IMR-90 (cell line): Measurements from ENCODE around the gene NOG. TPM values are rescaled to one million over a fixed set of nuclear protein-coding genes. Genes with fewer than 3 reads are reported as not detected.

ENCODE experiments used
- ATAC-seq: fragments of 200-7000 bp; cut with Tn5 transposase; 2 replicates; pipeline ENCODE4 v1.9.1; 2020; ENCODE audit warnings: low read depth, mild to moderate bottlenecking, moderate library complexity
- BruUV-seq: library from RNA; stranded (reverse); fragments of 400-500 nt; replicated peaks from 2 replicates; lab custom pipeline; 2021; lab: Mats Ljungman, UMichigan
- CTCF ChIA-PET: fragments of 300-600 bp; formaldehyde crosslinking; extraction: SDS; loops from one replicate; lab custom pipeline; 2021; ENCODE audit warnings: antibody characterized with exemption; lab: Yijun Ruan, JAX
- POLR2A ChIA-PET: fragments of 300-600 bp; sonication (Branson Sonifier 250); formaldehyde crosslinking; loops from one replicate; lab custom pipeline; 2022; ENCODE audit warnings: antibody characterized with exemption; ENCODE audit not compliant: unreplicated experiment; lab: Charles Lee
- DNase-seq: peaks from one replicate; pipeline ENCODE4 v3.0.0; 2013
- H2AFZ ChIP-seq: replicated peaks from 2 replicates; pipeline ENCODE3; 2013; ENCODE audit warnings: low read length, mild to moderate bottlenecking; ENCODE audit not compliant: poor library complexity
- H2AK5ac ChIP-seq: 2 replicates; pipeline ENCODE4 v1.6.1; 2013; ENCODE audit warnings: low read depth, low read length, inconsistent platforms
- H2AK9ac ChIP-seq: replicated peaks from 2 replicates; pipeline ENCODE3; 2013; ENCODE audit warnings: mild to moderate bottlenecking, low read depth, low read length, moderate library complexity; ENCODE audit not compliant: poor library complexity
- H2BK120ac ChIP-seq: 2 replicates; pipeline ENCODE4 v1.6.1; 2013; ENCODE audit warnings: low read depth, low read length, inconsistent platforms
- H2BK15ac ChIP-seq: 3 replicates; pipeline ENCODE4 v1.6.1; 2013; ENCODE audit warnings: low read depth, low read length, inconsistent platforms
- H2BK20ac ChIP-seq: 2 replicates; pipeline ENCODE4 v1.6.1; 2013; ENCODE audit warnings: low read depth, mild to moderate bottlenecking, inconsistent platforms, low read length, moderate library complexity
- H2BK5ac ChIP-seq: 2 replicates; pipeline ENCODE4 v1.6.1; 2013; ENCODE audit warnings: mild to moderate bottlenecking, low read depth, low read length, inconsistent platforms; ENCODE audit not compliant: poor library complexity, severe bottlenecking
- H3K14ac ChIP-seq: replicated peaks from 2 replicates; pipeline ENCODE4 v1.6.1; 2013; ENCODE audit warnings: low read depth, low read length, inconsistent platforms
- H3K18ac ChIP-seq: 2 replicates; pipeline ENCODE4 v1.6.1; 2013; ENCODE audit warnings: low read depth, low read length, control low read depth
- H3K23ac ChIP-seq: 2 replicates; pipeline ENCODE4 v1.6.1; 2013; ENCODE audit warnings: low read depth, low read length, inconsistent platforms
- H3K27ac ChIP-seq: 2 replicates; pipeline ENCODE4 v1.5.1; 2013; ENCODE audit warnings: mild to moderate bottlenecking, control low read depth, low read length; ENCODE audit not compliant: insufficient read depth
- H3K27me3 ChIP-seq: 2 replicates; pipeline ENCODE4 v1.6.1; 2013; ENCODE audit warnings: low read length; ENCODE audit not compliant: control insufficient read depth, insufficient read depth
- H3K36me3 ChIP-seq: 2 replicates; pipeline ENCODE4 v1.6.1; 2013; ENCODE audit warnings: low read length, mixed read lengths; ENCODE audit not compliant: control insufficient read depth, insufficient read depth
- H3K4ac ChIP-seq: 2 replicates; pipeline ENCODE4 v1.6.1; 2013; ENCODE audit warnings: low read depth, low read length, inconsistent platforms
- H3K4me1 ChIP-seq: 2 replicates; pipeline ENCODE4 v1.6.1; 2013; ENCODE audit warnings: low read length, mixed read lengths; ENCODE audit not compliant: control insufficient read depth, insufficient read depth
- H3K4me2 ChIP-seq: 2 replicates; pipeline ENCODE4 v1.6.1; 2013; ENCODE audit warnings: low read depth, mild to moderate bottlenecking, control low read depth, low read length, moderate library complexity
- H3K4me3 ChIP-seq: 2 replicates; pipeline ENCODE4 v1.5.1; 2013; ENCODE audit warnings: low read depth, mild to moderate bottlenecking, control low read depth, low read length, moderate library complexity; ENCODE audit not compliant: insufficient read depth
- H3K56ac ChIP-seq: 2 replicates; pipeline ENCODE4 v1.6.1; 2013; ENCODE audit warnings: low read length, inconsistent platforms; ENCODE audit not compliant: insufficient read depth; ENCODE audit errors: extremely low read depth
- H3K79me1 ChIP-seq, 2 experiments: 2 replicates each; pipeline ENCODE4 v1.6.1; 2013; ENCODE audit warnings: low read length in 2 of 2, inconsistent platforms in 1 of 2, low read depth in 1 of 2
- H3K9ac ChIP-seq: 2 replicates; pipeline ENCODE4 v1.6.1; 2013; ENCODE audit warnings: low read depth, low read length, control low read depth
- H3K9me1 ChIP-seq: 2 replicates; pipeline ENCODE4 v1.6.1; 2013; ENCODE audit warnings: low read length, inconsistent platforms; ENCODE audit not compliant: insufficient read depth
- H3K9me3 ChIP-seq: 2 replicates; pipeline ENCODE4 v1.6.1; 2013; ENCODE audit warnings: low read length; ENCODE audit not compliant: control insufficient read depth, insufficient read depth
- H4K20me1 ChIP-seq: 2 replicates; pipeline ENCODE4 v1.6.1; 2013; ENCODE audit warnings: low read length, inconsistent platforms; ENCODE audit not compliant: insufficient read depth
- H4K5ac ChIP-seq: 2 replicates; pipeline ENCODE4 v1.6.1; 2013; ENCODE audit warnings: mild to moderate bottlenecking, low read depth, low read length, control low read depth
- H4K8ac ChIP-seq, 2 experiments: 2 replicates each; pipeline ENCODE4 v1.6.1; 2013; ENCODE audit warnings: low read depth in 2 of 2, low read length in 2 of 2, control low read depth in 1 of 2, inconsistent platforms in 1 of 2
- H4K91ac ChIP-seq: 2 replicates; pipeline ENCODE4 v1.6.1; 2013; ENCODE audit warnings: low read depth, low read length, inconsistent platforms; ENCODE audit not compliant: insufficient read depth
- BHLHE40 ChIP-seq: fragments of 150-350 bp; IDR thresholded peaks from 2 replicates; pipeline ENCODE4 v1.6.1; 2016; ENCODE audit warnings: mild to moderate bottlenecking, low read depth, low read length
- CEBPB ChIP-seq: IDR thresholded peaks from 2 replicates; pipeline ENCODE4 v1.6.1; 2012; ENCODE audit warnings: low read depth, low read length, improper control_type of control experiment
- MXI1 ChIP-seq: IDR thresholded peaks from 2 replicates; pipeline ENCODE4 v1.6.1; 2012; ENCODE audit warnings: low read depth, mild to moderate bottlenecking, low read length, moderate library complexity, borderline replicate concordance
- SMC3 ChIP-seq: fragments of 150-350 bp; IDR thresholded peaks from 2 replicates; pipeline ENCODE4 v1.6.1; 2016; ENCODE audit warnings: low read depth, mild to moderate bottlenecking, antibody characterized with exemption, low read length, moderate library complexity
- WGBS, 2 experiments: methylation state at CpG; one replicate each; pipeline versions ENCODE4 v1.1.5 to v1.1.7; 2013; ENCODE audit warnings: missing lambda C conversion rate in 2 of 2; ENCODE audit not compliant: insufficient read length in 1 of 2; ENCODE audit errors: extremely low coverage in 2 of 2; 5-methylcytosine and 5-hydroxymethylcytosine counted together
- dilution Hi-C: fragments of 300-500 bp; cut with HindIII; formaldehyde crosslinking; loops from one replicate; pipeline ENCODE4 v1.14.3; 2018; ENCODE audit warnings: low sequenced_read_pairs; ENCODE audit not compliant: unreplicated experiment
- in situ Hi-C: fragments of 300-500 bp; cut with MboI; formaldehyde crosslinking; loops from 3 replicates; pipeline ENCODE4 v1.14.3; 2019; ENCODE audit warnings: low sequenced_read_pairs, inconsistent platforms, mixed read lengths
- intact Hi-C: fragments of 100-400 bp; cut with micrococcal nuclease; formaldehyde crosslinking; loops from 2 replicates; pipeline ENCODE4 v1.10.0; 2022
- polyA plus RNA-seq, 3 experiments: library from polyadenylated mRNA; depleted of rRNA; stranded (reverse); fragments of >200 nt; gene quantifications; 2 replicates each; pipeline ENCODE4 v1.2.3, GENCODE V29; 2012; ENCODE audit warnings: low replicate concordance in 1 of 3
- total RNA-seq: library from RNA; depleted of rRNA; stranded (reverse); fragments of >200 nt; gene quantifications from 2 replicates; pipeline ENCODE4 v1.2.3, GENCODE V29; 2012
- TF ChIP-seq, protein P1 (sequence below): fragments of 150-350 bp; IDR thresholded peaks from 2 replicates; pipeline ENCODE4 v1.6.1; 2017; ENCODE audit warnings: mild to moderate bottlenecking, antibody characterized with exemption, low read length, low read depth

Gene NOG
- total and polyA plus RNA-seq, 2 of the 4 experiments (the other 2 are of a cell fraction) = 11.7 to 13.1 TPM

DNA sequence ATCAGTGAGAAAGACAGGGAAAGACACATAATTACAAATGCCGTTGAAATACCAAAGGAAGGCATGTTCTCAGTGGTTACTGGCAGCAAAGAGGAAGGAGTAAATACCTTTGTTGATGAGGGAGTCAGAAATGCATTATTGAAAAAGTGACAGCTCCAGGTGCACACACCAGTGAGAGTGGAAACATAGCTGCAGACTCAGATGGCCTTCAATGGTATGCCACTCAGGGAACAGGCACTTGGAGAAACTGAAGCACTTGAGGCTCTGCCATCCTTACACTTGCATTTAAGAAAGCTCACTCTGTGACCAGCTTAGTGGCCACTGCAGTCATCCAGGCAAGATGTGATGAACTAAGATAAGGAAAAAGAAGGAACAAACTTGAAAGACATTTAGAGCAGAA, 29.9 kb downstream of the NOG start:
- no peak overlapping the region for H2AFZ ChIP-seq
- no peak overlapping the region for H2BK15ac ChIP-seq
- no peak overlapping the region for H3K14ac ChIP-seq
- WGBS, 2 experiments = 50% methylated on average over 1 of the region's 1 CpG; no CpG with 5 or more reads in 1 of the 2 experiments
- no peak overlapping the region for H2AK9ac ChIP-seq
- H3K4me1 ChIP-seq = no peaks in the 10 kb centered on the region
- no peak overlapping the region for H2BK120ac ChIP-seq
- no peak overlapping the region for H2AK5ac ChIP-seq
- ChIA-PET POLR2A (no interaction called here), CTCF (interaction anchor here (1.6 kb wide), 1 partner anchor 25 kb away, joined by 5 read pairs; no protein-coding TSS in a partner anchor)
- no peak overlapping the region for H2BK5ac ChIP-seq
- no peaks in the 10 kb centered on the region for H3K79me1 ChIP-seq
- H3K18ac ChIP-seq = no peak overlapping the region
- H2BK20ac ChIP-seq = no peak overlapping the region
- no peak overlapping the region for H3K4ac ChIP-seq
- H4K91ac ChIP-seq = no peak overlapping the region
- no peaks in the 10 kb centered on the region for H4K20me1 ChIP-seq
- H3K9me1 ChIP-seq = no peaks in the 10 kb centered on the region; the same call in 1 of the 2 replicates
- DNase-seq = no peak
- peaks cover 29% of the 10 kb centered on the region for H3K27me3 ChIP-seq
- no peaks in the 10 kb centered on the region for H3K36me3 ChIP-seq
- no peak overlapping the region for H3K56ac ChIP-seq
- in situ Hi-C loops (no loop called here), dilution Hi-C loops (no loop called here), intact Hi-C loops (no loop called here)
- no peak overlapping the region for H4K8ac ChIP-seq
- H3K9me3 ChIP-seq = no peaks in the 10 kb centered on the region
- TF ChIP-seq, protein P1, sequence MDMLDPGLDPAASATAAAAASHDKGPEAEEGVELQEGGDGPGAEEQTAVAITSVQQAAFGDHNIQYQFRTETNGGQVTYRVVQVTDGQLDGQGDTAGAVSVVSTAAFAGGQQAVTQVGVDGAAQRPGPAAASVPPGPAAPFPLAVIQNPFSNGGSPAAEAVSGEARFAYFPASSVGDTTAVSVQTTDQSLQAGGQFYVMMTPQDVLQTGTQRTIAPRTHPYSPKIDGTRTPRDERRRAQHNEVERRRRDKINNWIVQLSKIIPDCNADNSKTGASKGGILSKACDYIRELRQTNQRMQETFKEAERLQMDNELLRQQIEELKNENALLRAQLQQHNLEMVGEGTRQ = no peak
- TF ChIP-seq SMC3 (no peak), BHLHE40 (no peak), CEBPB (no peak), MXI1 (no peak)
- BruUV-seq = no TSS peak
- H4K5ac ChIP-seq = no peak overlapping the region
- H3K9ac ChIP-seq = no peak overlapping the region
- H3K23ac ChIP-seq = no peak overlapping the region
- ATAC-seq = no peak
- no peak overlapping the region for H3K4me3 ChIP-seq
- no peak overlapping the region for H3K4me2 ChIP-seq
- H3K27ac ChIP-seq = no peak overlapping the region
